Smooth muscle cell (in vitro differentiated cells): ENCODE results near the gene ZDHHC18. TPM values are rescaled to one million over a fixed set of nuclear protein-coding genes. Genes with fewer than 3 reads are reported as not detected.
A peak's percentile ranks its signal among the peaks of the same experiment; 100 is the strongest.

Experiments used
- DNase-seq: peaks from one replicate; lab custom pipeline; 2025; ENCODE audit not compliant: unreplicated experiment; lab: John Stamatoyannopoulos, UW
- H2AFZ ChIP-seq: fragments of 200-600 bp; sonication (generic); 2 replicates; pipeline ENCODE4 v1.6.0; 2016; ENCODE audit warnings: antibody characterized with exemption, low read depth, mild to moderate bottlenecking
- H3F3A ChIP-seq: fragments of 200-600 bp; sonication (generic); 2 replicates; pipeline ENCODE4 v1.6.0; 2017; ENCODE audit warnings: antibody characterized with exemption, low read depth
- H3K27ac ChIP-seq: fragments of 200-600 bp; sonication (generic); 2 replicates; pipeline ENCODE4 v1.5.1; 2016; ENCODE audit warnings: low read depth, mild to moderate bottlenecking
- H3K27me3 ChIP-seq: fragments of 200-600 bp; sonication (generic); 2 replicates; pipeline ENCODE4 v1.6.1; 2016; ENCODE audit warnings: low read depth, mild to moderate bottlenecking
- H3K36me3 ChIP-seq: fragments of 200-600 bp; sonication (generic); 2 replicates; pipeline ENCODE4 v1.5.1; 2016; ENCODE audit warnings: low read depth
- H3K4me1 ChIP-seq: fragments of 200-600 bp; sonication (generic); 2 replicates; pipeline ENCODE4 v1.5.1; 2016; ENCODE audit warnings: low read depth
- H3K4me2 ChIP-seq: fragments of 200-600 bp; sonication (generic); 2 replicates; pipeline ENCODE4 v1.6.0; 2016; ENCODE audit warnings: mild to moderate bottlenecking
- H3K4me3 ChIP-seq: fragments of 200-600 bp; sonication (generic); 2 replicates; pipeline ENCODE4 v1.5.1; 2016; ENCODE audit warnings: mild to moderate bottlenecking
- H3K79me2 ChIP-seq: fragments of 200-600 bp; sonication (generic); 2 replicates; pipeline ENCODE4 v1.6.0; 2016; ENCODE audit warnings: low read depth, mild to moderate bottlenecking
- H3K9ac ChIP-seq: fragments of 200-600 bp; sonication (generic); 2 replicates; pipeline ENCODE4 v1.6.0; 2016; ENCODE audit warnings: low read depth
- H3K9me3 ChIP-seq: fragments of 200-600 bp; sonication (generic); replicated peaks from 2 replicates; pipeline ENCODE4 v1.5.1; 2016; ENCODE audit warnings: low read depth
- H4K20me1 ChIP-seq: fragments of 200-600 bp; sonication (generic); 2 replicates; pipeline ENCODE4 v1.6.0; 2016; ENCODE audit warnings: low read depth
- CTCF ChIP-seq: fragments of 200-600 bp; sonication (generic); IDR thresholded peaks from 2 replicates; pipeline ENCODE4 v1.5.1; 2017; ENCODE audit warnings: borderline replicate concordance, mild to moderate bottlenecking, antibody characterized with exemption; ENCODE audit not compliant: insufficient read depth, poor library complexity, severe bottlenecking
- WGBS: methylation state at CpG from one replicate; pipeline ENCODE4 v1.1.7; 2016; ENCODE audit warnings: low lambda C conversion rate; 5-methylcytosine and 5-hydroxymethylcytosine counted together
- polyA plus RNA-seq: library from polyadenylated mRNA; unstranded; fragments of >200 nt; fragmentation: Nextera tagmentation; extraction: Ambion mirVana; gene quantifications from 2 replicates; pipeline ENCODE4 v1.2.1, GENCODE V29; 2016
- total RNA-seq: library from RNA; depleted of rRNA; stranded (reverse); fragments of >200 nt; gene quantifications from 2 replicates; pipeline ENCODE4 v1.2.3, GENCODE V29; 2014

The ZDHHC18 gene
- total and polyA plus RNA-seq, 2 experiments from 2014 or later: 20.3 to 52.5 TPM

GRCh38 chr1:26814893-26815292, 11.6 kb upstream of the ZDHHC18 start:
- no peaks in the 10 kb centered on the region for H3F3A ChIP-seq

GRCh38 chr1:26820784-26821269, 5.7 kb upstream of the ZDHHC18 start:
- no peak overlapping the region for H3K4me3 ChIP-seq
- H2AFZ ChIP-seq: no peak overlapping the region
- H3K36me3 ChIP-seq: no peaks in the 10 kb centered on the region
- H3K27me3 ChIP-seq: no peaks in the 10 kb centered on the region
- no peaks in the 10 kb centered on the region for H3K79me2 ChIP-seq
- no peaks in the 10 kb centered on the region for H3K9me3 ChIP-seq
- H3F3A ChIP-seq: no peaks in the 10 kb centered on the region
- H3K27ac ChIP-seq: no peak overlapping the region
- no peak for TF ChIP-seq CTCF
- H3K9ac ChIP-seq: no peak overlapping the region
- no peak overlapping the region for H3K4me2 ChIP-seq
- DNase-seq: no peak
- H3K4me1 ChIP-seq: peaks cover 1% of the 10 kb centered on the region
- H4K20me1 ChIP-seq: no peaks in the 10 kb centered on the region
- 88% methylated on average over 4 of the region's 4 CpGs for whole genome bisulfite sequencing

More at GRCh38 chr1:26814893-26815292, 11.6 kb upstream of the ZDHHC18 start:
- H3K27me3 ChIP-seq: no peaks in the 10 kb centered on the region
- H3K27ac ChIP-seq: no peak overlapping the region
- H3K79me2 ChIP-seq: no peaks in the 10 kb centered on the region
- no peaks in the 10 kb centered on the region for H3K9me3 ChIP-seq
- DNase-seq: no peak
- H2AFZ ChIP-seq: no peak overlapping the region
- H3K4me3 ChIP-seq: no peak overlapping the region
- TF ChIP-seq CTCF: no peak
- no peaks in the 10 kb centered on the region for H3K4me1 ChIP-seq
- 96% methylated on average over 3 of the region's 3 CpGs for WGBS
- H3K4me2 ChIP-seq: no peak overlapping the region
- H3K9ac ChIP-seq: no peak overlapping the region
- no peaks in the 10 kb centered on the region for H3K36me3 ChIP-seq
- H4K20me1 ChIP-seq: no peaks in the 10 kb centered on the region

- no peak for DNase-seq
- TF ChIP-seq CTCF: no peak
- Histone ChIP-seq H3K27me3 (no peaks in the 10 kb centered on the region), H3K4me1 (peaks cover 12% of the 10 kb centered on the region), H3K79me2 (peaks cover 12% of the 10 kb centered on the region), H3K9me3 (no peaks in the 10 kb centered on the region), H4K20me1 (peaks cover 6% of the 10 kb centered on the region), H3K4me3 (no peak overlapping the region), H3F3A (no peaks in the 10 kb centered on the region), H3K4me2 (no peak overlapping the region), H3K27ac (no peak overlapping the region), H3K9ac (no peak overlapping the region), H2AFZ (no peak overlapping the region), H3K36me3 (no peaks in the 10 kb centered on the region)
- WGBS: 98% methylated on average over 4 of the region's 4 CpGs
These were observed 3.6 kb upstream of the ZDHHC18 start for GRCh38 chr1:26822737-26823395.

- H3K36me3 ChIP-seq: no peaks in the 10 kb centered on the region
- H3K27ac ChIP-seq: peak overlapping the region; percentile 32
- no peak for DNase-seq
- WGBS: 68% methylated on average over 3 of the region's 3 CpGs
- no peak for TF ChIP-seq CTCF
- H3K4me2 ChIP-seq: peak overlapping the region; percentile 23
- H3F3A ChIP-seq: no peaks in the 10 kb centered on the region
- H3K9ac ChIP-seq: no peak overlapping the region
- H3K79me2 ChIP-seq: peaks cover 25% of the 10 kb centered on the region
- peaks cover 22% of the 10 kb centered on the region for H4K20me1 ChIP-seq
- H3K4me1 ChIP-seq: peaks cover 21% of the 10 kb centered on the region
- H3K4me3 ChIP-seq: no peak overlapping the region
- H3K9me3 ChIP-seq: no peaks in the 10 kb centered on the region
- H2AFZ ChIP-seq: no peak overlapping the region
- no peaks in the 10 kb centered on the region for H3K27me3 ChIP-seq
These were observed 1.8 kb upstream of the ZDHHC18 start for GRCh38 chr1:26824731-26825130.
